OCI-LY1 (cell line): Measurements from ENCODE around the gene FAM228B.

Experiments
- H2AFZ ChIP-seq: fragments of 200-600 bp; sonication (generic), shearing (Covaris generic); 2 replicates; pipeline ENCODE4 v1.6.0; 2014; ENCODE audit warnings: antibody characterized with exemption, mild to moderate bottlenecking, low read length
- H3F3A ChIP-seq: fragments of 200-600 bp; sonication (generic), shearing (Covaris generic); 2 replicates; pipeline ENCODE4 v1.6.0; 2014; ENCODE audit warnings: mild to moderate bottlenecking, antibody characterized with exemption, low read length, moderate library complexity; ENCODE audit not compliant: insufficient read depth
- H3K27ac ChIP-seq: fragments of 200-600 bp; sonication (generic); 2 replicates; pipeline ENCODE4 v1.5.1; 2014; ENCODE audit warnings: low read length, mixed run types, mild to moderate bottlenecking, low read depth; ENCODE audit not compliant: poor library complexity, severe bottlenecking
- H3K27me3 ChIP-seq: fragments of 200-600 bp; sonication (generic); 2 replicates; pipeline ENCODE4 v1.6.0; 2014; ENCODE audit warnings: antibody characterized with exemption, mild to moderate bottlenecking, low read length, moderate library complexity; ENCODE audit not compliant: insufficient read depth
- H3K36me3 ChIP-seq: fragments of 200-600 bp; sonication (generic); 2 replicates; pipeline ENCODE4 v1.6.1; 2014; ENCODE audit warnings: mild to moderate bottlenecking, antibody characterized with exemption, low read length, moderate library complexity, mixed read lengths; ENCODE audit not compliant: insufficient read depth
- H3K4me1 ChIP-seq: fragments of 200-600 bp; sonication (generic); 2 replicates; pipeline ENCODE4 v1.5.1; 2014; ENCODE audit warnings: mild to moderate bottlenecking, low read length, moderate library complexity; ENCODE audit not compliant: insufficient read depth, severe bottlenecking
- H3K4me2 ChIP-seq: fragments of 200-600 bp; sonication (generic), shearing (Covaris generic); 2 replicates; pipeline ENCODE4 v1.6.1; 2014; ENCODE audit warnings: low read length
- H3K4me3 ChIP-seq: fragments of 200-600 bp; sonication (generic); 2 replicates; pipeline ENCODE4 v1.5.1; 2014; ENCODE audit warnings: low read length, low read depth, mild to moderate bottlenecking, mixed read lengths; ENCODE audit not compliant: poor library complexity, severe bottlenecking
- H3K79me2 ChIP-seq: fragments of 200-600 bp; shearing (Covaris generic); 2 replicates; pipeline ENCODE4 v1.6.1; 2016; ENCODE audit warnings: mixed run types, low read length, mixed read lengths; ENCODE audit not compliant: insufficient read depth
- H3K9ac ChIP-seq: fragments of 200-600 bp; sonication (generic), shearing (Covaris generic); 2 replicates; pipeline ENCODE4 v1.6.1; 2014; ENCODE audit warnings: mild to moderate bottlenecking, low read length, mixed read lengths
- H3K9me2 ChIP-seq: fragments of 200-600 bp; sonication (generic), shearing (Covaris generic); 2 replicates; pipeline ENCODE4 v1.6.1; 2014; ENCODE audit warnings: low read depth, mild to moderate bottlenecking, low read length, mixed read lengths
- H3K9me3 ChIP-seq: fragments of 200-600 bp; shearing (Covaris generic); 2 replicates; pipeline ENCODE4 v1.6.1; 2014; ENCODE audit warnings: low read length, mixed read lengths
- H4K20me1 ChIP-seq: fragments of 200-600 bp; sonication (generic), shearing (Covaris generic); 2 replicates; pipeline ENCODE4 v1.6.0; 2016; ENCODE audit warnings: mild to moderate bottlenecking, low read length; ENCODE audit not compliant: insufficient read depth
- EZH2 ChIP-seq: fragments of 200-600 bp; sonication (generic), shearing (Covaris generic); IDR thresholded peaks from 2 replicates; pipeline ENCODE4 v1.8.0; 2017; ENCODE audit warnings: borderline replicate concordance, mixed run types, mild to moderate bottlenecking, antibody characterized with exemption, low read length, moderate library complexity, mixed read lengths
- TF ChIP-seq, protein P1 (sequence below): fragments of 200-600 bp; sonication (generic), shearing (Covaris generic); IDR thresholded peaks from 2 replicates; pipeline ENCODE4 v1.5.1; 2017; ENCODE audit warnings: mild to moderate bottlenecking, antibody characterized with exemption, low read length, moderate library complexity, mixed read lengths

FAM228B gene

DNA sequence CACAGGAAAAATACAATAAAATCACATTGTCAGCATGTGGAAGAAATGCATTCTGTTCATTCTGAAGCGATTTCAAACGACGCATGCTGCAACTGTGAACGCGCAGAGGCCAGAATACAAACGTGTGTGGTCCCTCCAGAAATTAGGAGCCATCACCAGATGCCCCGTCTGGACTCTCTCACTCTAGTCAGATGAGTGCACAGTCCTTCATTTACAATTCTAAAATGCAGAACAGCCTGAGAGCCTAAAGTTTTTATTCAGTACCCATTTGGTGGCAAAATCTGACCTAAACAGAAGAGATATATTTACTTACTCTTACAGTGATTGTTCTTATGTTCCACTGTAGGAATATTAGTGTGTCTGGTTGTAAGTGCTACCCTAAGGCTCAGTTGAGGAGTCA lies 88.1 kb downstream of the FAM228B start:
- no peak overlapping the region for H3K9ac ChIP-seq
- no peaks in the 10 kb centered on the region for H3K27me3 ChIP-seq
- no peak overlapping the region for H3K4me2 ChIP-seq
- H3K4me3 ChIP-seq = no peak overlapping the region
- no peaks in the 10 kb centered on the region for H4K20me1 ChIP-seq
- H3F3A ChIP-seq = no peaks in the 10 kb centered on the region
- no peaks in the 10 kb centered on the region for H3K9me3 ChIP-seq
- TF ChIP-seq, protein P1, sequence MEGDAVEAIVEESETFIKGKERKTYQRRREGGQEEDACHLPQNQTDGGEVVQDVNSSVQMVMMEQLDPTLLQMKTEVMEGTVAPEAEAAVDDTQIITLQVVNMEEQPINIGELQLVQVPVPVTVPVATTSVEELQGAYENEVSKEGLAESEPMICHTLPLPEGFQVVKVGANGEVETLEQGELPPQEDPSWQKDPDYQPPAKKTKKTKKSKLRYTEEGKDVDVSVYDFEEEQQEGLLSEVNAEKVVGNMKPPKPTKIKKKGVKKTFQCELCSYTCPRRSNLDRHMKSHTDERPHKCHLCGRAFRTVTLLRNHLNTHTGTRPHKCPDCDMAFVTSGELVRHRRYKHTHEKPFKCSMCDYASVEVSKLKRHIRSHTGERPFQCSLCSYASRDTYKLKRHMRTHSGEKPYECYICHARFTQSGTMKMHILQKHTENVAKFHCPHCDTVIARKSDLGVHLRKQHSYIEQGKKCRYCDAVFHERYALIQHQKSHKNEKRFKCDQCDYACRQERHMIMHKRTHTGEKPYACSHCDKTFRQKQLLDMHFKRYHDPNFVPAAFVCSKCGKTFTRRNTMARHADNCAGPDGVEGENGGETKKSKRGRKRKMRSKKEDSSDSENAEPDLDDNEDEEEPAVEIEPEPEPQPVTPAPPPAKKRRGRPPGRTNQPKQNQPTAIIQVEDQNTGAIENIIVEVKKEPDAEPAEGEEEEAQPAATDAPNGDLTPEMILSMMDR = no peak
- TF ChIP-seq EZH2 = no peak
- no peaks in the 10 kb centered on the region for H3K79me2 ChIP-seq
- H3K27ac ChIP-seq = no peak overlapping the region
- no peaks in the 10 kb centered on the region for H3K9me2 ChIP-seq
- no peak overlapping the region for H2AFZ ChIP-seq
- H3K4me1 ChIP-seq = no peaks in the 10 kb centered on the region
- peaks cover 76% of the 10 kb centered on the region for H3K36me3 ChIP-seq

DNA sequence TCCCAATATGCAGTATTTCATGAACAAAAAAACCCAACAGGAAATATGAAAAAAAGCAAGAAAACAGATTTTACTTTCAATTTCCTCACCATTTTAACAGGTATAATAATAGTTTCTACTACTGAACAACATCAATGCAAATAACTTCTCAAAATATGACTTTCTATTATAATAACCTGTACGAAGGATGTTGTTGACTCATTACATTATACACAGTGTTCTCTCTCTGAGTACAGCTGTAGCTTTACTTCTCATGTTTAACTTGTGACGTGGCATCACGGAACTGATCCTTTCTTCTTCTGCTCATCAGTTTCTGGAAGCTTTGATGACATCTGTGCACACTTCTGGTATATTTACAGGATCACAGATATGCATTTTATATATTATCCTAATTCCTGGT lies 91.6 kb downstream of the FAM228B start:
- H3K4me1 ChIP-seq = no peaks in the 10 kb centered on the region
- H2AFZ ChIP-seq = no peak overlapping the region
- no peak overlapping the region for H3K27ac ChIP-seq
- H3K4me2 ChIP-seq = no peak overlapping the region
- no peaks in the 10 kb centered on the region for H3K27me3 ChIP-seq
- H3F3A ChIP-seq = no peaks in the 10 kb centered on the region
- H3K79me2 ChIP-seq = no peaks in the 10 kb centered on the region
- TF ChIP-seq, protein P1 = no peak
- TF ChIP-seq EZH2 = no peak
- H3K36me3 ChIP-seq = peaks cover 69% of the 10 kb centered on the region; the same call in 1 of the 2 replicates
- no peaks in the 10 kb centered on the region for H4K20me1 ChIP-seq
- no peak overlapping the region for H3K9ac ChIP-seq
- no peaks in the 10 kb centered on the region for H3K9me2 ChIP-seq
- H3K4me3 ChIP-seq = no peak overlapping the region
- no peaks in the 10 kb centered on the region for H3K9me3 ChIP-seq
